ENCODE results near the gene ARFGAP3. TPM values are rescaled to one million over a fixed set of nuclear protein-coding genes. Genes with fewer than 3 reads are reported as not detected.
A peak's percentile ranks its signal among the peaks of the same experiment; 100 is the strongest.

The ARFGAP3 gene
- total RNA-seq, 1 experiment from 2014 or later: 16.9 TPM

DNA sequence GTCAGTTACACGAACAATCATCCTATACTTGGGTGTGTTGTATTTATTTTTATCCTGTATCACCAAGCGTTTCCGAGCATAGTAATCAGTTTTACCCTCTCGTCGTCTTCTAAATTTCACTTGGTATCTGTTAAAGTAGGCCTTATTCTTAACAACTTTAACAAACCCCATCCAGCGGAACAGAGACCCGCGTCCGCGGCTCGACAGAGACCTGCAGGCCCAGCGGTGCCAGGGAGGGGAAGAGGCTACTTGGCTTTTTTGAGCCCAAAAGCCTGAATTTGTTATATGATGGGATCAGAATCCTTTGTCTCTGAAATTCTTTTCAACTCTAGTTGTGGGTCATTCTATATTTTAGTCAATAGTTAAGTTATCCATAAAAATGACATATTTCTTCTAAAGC, 79.9 kb downstream of the ARFGAP3 start (continued):
- TF ChIP-seq, protein P1, sequence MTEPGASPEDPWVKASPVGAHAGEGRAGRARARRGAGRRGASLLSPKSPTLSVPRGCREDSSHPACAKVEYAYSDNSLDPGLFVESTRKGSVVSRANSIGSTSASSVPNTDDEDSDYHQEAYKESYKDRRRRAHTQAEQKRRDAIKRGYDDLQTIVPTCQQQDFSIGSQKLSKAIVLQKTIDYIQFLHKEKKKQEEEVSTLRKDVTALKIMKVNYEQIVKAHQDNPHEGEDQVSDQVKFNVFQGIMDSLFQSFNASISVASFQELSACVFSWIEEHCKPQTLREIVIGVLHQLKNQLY (CRISPR knock-in tag; IDR thresholded peaks at IDR 0.05): no peak
- TF ChIP-seq, protein P2, sequence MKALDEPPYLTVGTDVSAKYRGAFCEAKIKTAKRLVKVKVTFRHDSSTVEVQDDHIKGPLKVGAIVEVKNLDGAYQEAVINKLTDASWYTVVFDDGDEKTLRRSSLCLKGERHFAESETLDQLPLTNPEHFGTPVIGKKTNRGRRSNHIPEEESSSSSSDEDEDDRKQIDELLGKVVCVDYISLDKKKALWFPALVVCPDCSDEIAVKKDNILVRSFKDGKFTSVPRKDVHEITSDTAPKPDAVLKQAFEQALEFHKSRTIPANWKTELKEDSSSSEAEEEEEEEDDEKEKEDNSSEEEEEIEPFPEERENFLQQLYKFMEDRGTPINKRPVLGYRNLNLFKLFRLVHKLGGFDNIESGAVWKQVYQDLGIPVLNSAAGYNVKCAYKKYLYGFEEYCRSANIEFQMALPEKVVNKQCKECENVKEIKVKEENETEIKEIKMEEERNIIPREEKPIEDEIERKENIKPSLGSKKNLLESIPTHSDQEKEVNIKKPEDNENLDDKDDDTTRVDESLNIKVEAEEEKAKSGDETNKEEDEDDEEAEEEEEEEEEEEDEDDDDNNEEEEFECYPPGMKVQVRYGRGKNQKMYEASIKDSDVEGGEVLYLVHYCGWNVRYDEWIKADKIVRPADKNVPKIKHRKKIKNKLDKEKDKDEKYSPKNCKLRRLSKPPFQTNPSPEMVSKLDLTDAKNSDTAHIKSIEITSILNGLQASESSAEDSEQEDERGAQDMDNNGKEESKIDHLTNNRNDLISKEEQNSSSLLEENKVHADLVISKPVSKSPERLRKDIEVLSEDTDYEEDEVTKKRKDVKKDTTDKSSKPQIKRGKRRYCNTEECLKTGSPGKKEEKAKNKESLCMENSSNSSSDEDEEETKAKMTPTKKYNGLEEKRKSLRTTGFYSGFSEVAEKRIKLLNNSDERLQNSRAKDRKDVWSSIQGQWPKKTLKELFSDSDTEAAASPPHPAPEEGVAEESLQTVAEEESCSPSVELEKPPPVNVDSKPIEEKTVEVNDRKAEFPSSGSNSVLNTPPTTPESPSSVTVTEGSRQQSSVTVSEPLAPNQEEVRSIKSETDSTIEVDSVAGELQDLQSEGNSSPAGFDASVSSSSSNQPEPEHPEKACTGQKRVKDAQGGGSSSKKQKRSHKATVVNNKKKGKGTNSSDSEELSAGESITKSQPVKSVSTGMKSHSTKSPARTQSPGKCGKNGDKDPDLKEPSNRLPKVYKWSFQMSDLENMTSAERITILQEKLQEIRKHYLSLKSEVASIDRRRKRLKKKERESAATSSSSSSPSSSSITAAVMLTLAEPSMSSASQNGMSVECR (CRISPR knock-in tag; IDR thresholded peaks at IDR 0.05; ENCODE audit: borderline replicate concordance): no peak
- no peak for TF ChIP-seq IRF2 (CRISPR knock-in tag; IDR thresholded peaks at IDR 0.05; ENCODE audit: borderline replicate concordance, low read depth)
- TF ChIP-seq ZMAT4 (CRISPR knock-in tag; IDR thresholded peaks at IDR 0.05): no peak
- TF ChIP-seq AR (CRISPR knock-in tag; IDR thresholded peaks at IDR 0.05): no peak
- TF ChIP-seq HMGXB4 (CRISPR knock-in tag; IDR thresholded peaks at IDR 0.05): no peak
- TF ChIP-seq HMGA2 (CRISPR knock-in tag; IDR thresholded peaks at IDR 0.05): no peak

- ChIA-PET CTCF (no interaction called here), POLR2A (no interaction called here)
- TF ChIP-seq RORB (CRISPR knock-in tag; IDR thresholded peaks at IDR 0.05): no peak
- TF ChIP-seq SOX15 (CRISPR knock-in tag; IDR thresholded peaks at IDR 0.05): no peak
- TF ChIP-seq MYBL2 (CRISPR knock-in tag; IDR thresholded peaks at IDR 0.05): no peak
- TF ChIP-seq NFE2L1 (CRISPR knock-in tag; IDR thresholded peaks at IDR 0.05): no peak
- TF ChIP-seq PRDM15 (CRISPR knock-in tag; IDR thresholded peaks at IDR 0.05): no peak
- TF ChIP-seq ATF1 (CRISPR knock-in tag; IDR thresholded peaks at IDR 0.05): no peak
- TF ChIP-seq ZNF138 (CRISPR knock-in tag; conservative IDR thresholded peaks at IDR 0.05): no peak
- no peak for TF ChIP-seq GABPB1 (CRISPR knock-in tag; IDR thresholded peaks at IDR 0.05)
- no peak for TF ChIP-seq MXD4 (CRISPR knock-in tag; IDR thresholded peaks at IDR 0.05; ENCODE audit: borderline replicate concordance)
- no peak for TF ChIP-seq FOXJ3 (CRISPR knock-in tag; IDR thresholded peaks at IDR 0.05; ENCODE audit: borderline replicate concordance)
- no peak overlapping the region for H3K27ac Mint-ChIP-seq
- H3K4me3 Mint-ChIP-seq: no peak overlapping the region
- ATAC-seq (peak; percentile 54), DNase-seq (ENCODE audit: low spot score) (no peak)
- H3K4me1 Mint-ChIP-seq: peaks cover 11% of the 10 kb centered on the region
- H3K27me3 Mint-ChIP-seq (ENCODE audit: low read depth): no peaks in the 10 kb centered on the region
- no peaks in the 10 kb centered on the region for H3K36me3 Mint-ChIP-seq
- no peaks in the 10 kb centered on the region for H3K9me3 Mint-ChIP-seq
Measured at GRCh38 chr22:42773167-42773566, 83.9 kb downstream of the ARFGAP3 start.

All from WTC11 (cell line).